C1 segment of cervical spinal cord (tissue), 14 donors: ENCODE data around the gene LAMB1.
A peak's percentile ranks its signal among the peaks of the same experiment; 100 is the strongest.
"Not testable (repeated sequence)": the region's sequence is repeated elsewhere in the genome, so short reads cannot be mapped to it uniquely, and the experiment has no call there.

Experiments used
- DNase-seq, 14 donors: peaks; one replicate each; lab custom pipeline; 2025; lab: John Stamatoyannopoulos, UW

Gene LAMB1

DNA sequence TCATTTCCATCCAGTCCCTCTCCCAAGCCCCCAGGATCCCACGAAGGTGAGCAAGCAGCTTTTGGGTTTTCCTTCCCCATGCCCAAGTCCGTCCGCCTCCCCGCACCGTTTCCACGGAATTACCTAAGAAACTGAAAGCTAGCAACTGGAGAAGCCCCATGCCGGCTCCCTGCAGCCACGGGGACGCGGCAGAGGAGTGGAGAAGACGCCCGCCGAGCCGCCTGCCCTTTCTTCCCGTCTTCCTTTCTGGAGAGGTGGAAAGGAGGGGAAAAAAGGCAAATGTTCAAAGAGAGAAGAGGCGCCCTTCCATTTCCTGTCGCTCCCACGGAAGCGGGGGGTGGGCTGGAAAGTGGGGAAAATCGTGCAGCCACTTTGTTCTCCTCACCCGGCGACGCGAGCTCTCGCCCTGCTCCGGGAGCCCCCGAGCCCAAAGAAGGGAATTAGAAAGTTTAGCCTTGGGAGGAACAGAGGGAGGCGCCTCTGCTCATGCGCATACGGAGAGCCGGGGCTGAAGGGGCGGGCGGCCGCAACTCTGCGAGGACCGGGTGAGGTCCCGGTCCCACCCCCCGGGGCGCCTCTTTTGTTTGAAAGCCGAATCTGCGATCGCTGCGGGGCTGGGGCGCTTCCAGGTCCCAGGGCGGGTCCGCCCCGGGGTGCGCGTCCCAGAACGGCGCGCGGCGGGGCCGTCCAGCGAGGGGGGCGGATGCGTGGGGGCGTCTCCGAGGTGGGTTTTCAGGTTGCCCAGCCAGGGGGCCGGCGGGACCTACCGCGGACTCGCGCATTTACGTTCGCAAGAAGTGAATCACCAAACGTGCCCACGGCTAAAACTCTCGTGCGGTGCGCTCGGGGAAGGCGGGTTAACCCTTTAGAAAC lies at the start of gene LAMB1:
TSS of gene LAMB1 (minus strand) at position 436 of the 873 bp plus-strand sequence. CDS start at position 160, 276 bp downstream.
- peak in 3 of 14 donors; percentile 2 to 38 (median 29) for DNase-seq

DNA sequence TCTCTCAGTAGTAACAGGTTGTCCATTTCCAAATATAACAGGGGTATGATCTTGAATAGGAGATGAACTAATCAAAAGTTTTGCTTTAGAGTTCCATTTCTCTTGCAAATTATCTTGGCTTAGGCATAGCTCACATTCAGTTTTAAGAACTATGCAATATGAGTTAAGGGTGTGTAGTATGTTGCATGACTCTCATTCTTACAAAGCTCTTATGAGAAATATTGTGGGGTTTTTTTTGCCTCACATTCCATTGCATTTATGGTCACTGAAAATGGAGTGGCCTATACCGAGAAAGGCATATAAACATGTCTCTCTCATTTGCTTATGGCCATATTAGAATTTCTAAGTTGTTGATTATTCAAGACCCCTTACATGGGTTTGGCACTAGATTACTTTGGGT lies 48.5 kb upstream of the LAMB1 start:
- no peak for DNase-seq

DNA sequence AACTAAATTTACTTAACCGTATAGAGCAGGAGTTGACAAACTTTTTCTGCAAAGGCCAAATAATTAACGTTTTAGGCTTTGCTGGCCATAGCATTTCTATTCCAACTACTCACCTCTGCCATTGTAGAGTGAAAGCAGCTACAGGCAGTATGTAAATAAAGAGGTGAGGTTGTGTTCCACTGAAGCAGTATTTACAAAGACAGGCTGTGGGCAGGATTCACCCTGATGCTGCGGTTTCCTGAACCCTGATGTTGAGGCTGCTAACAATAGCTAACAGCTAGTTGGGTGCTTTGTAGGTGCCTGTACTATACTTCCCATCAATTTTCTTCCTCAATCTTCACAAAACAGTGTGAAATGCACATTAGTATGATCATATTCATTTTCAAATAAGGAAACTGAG lies 47.0 kb upstream of the LAMB1 start:
- no peak for DNase-seq

DNA sequence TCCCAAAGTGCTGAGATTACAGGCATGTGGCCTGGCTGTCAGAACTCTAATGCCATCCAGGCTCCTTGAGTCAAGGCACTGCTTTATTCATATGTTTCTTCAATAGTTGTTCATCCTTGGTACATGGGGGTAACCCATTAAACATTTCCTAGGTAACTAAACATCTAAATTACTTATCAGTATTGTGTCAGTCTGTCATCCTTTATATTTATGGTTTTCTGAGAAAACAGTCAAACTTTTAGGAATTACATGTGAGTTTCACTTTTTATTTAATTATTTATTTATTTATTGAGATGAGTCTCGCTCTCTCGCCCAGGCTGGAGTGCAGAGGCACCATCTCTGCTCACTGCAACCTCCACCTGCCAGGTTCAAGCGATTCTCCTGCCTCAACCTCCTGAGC lies 45.5 kb upstream of the LAMB1 start:
- no peak for DNase-seq

DNA sequence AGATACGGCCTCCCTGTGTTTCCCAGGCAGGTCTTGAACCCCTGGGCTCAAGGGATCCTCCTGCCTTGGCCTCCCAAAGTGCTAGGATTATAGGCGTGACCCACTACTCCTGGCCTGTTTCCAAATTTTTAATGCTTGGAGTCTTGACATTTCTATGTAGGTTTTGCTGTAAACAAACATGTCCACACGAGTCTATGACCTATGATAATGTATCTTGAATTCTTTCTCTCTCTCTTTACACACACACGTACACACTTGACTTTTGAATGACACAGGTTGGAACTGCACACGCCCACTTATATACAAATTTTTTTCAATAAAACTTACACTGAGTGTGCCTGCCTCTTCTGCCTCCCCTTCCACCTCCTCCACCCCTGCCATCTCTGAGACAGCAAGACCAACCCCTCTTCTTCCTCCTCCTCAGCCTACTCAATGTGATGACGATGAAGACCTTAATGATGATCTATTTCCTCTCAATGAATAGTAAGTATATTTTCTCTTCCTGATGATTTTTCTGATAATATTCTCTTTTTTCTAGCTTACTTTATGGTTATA lies 44.1 kb upstream of the LAMB1 start:
- DNase-seq: no peak

DNA sequence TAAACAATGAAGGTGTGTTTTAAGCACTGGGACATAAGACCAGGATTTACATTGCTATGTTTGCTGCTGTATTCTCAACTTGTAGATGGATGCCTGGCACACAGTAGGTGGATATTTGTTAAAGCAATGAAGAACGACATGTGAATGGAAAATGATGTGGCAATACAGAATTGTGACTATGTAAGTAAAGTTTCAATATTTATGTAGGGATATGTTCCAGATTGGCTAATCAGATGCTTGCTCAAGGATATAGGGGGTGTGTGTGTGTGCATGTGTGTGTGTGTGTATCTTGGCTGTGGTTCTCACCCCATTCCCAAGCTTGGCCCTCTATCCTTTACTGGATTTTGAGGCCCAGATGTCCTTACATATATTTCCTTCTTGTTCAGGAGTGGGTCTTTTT lies 42.7 kb upstream of the LAMB1 start:
- no peak for DNase-seq

DNA sequence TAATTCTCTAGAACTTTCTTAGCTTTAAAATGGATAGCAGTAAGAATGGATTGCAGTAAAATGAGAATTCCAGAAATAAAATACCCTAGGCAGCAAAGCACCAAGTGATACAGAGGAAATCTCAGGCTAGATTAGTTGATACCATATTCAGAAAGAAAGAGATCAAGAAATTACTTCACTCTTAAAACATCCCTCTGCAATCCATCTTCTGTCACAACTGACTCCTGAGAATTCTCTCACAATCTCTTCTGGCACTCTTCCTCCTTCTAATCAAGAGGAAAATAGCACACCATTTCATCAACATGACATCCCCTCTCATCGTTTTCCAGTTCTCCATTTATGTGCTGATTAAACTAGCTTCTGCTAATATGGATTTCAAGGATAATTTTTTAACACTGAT lies 42.2 kb upstream of the LAMB1 start:
- DNase-seq: no peak

DNA sequence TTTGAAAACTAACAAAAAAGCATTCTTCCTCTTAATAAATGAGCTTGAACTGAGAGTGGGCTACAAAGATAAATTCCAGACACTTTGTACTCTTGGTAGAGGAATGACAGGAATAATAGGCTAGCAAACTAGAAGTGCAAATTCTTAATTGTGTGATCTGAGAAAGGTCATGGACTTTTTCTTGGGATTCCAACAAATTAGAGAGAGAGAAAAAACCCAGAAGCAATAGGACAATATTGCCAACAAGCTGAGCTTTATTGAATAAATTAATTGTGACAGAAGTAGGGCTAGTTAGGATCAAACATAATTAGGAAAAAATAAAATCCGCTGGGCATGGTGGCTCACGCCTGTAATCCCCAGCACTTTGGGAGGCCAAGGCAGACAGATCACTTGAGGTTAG lies 41.4 kb upstream of the LAMB1 start:
- DNase-seq: no peak

DNA sequence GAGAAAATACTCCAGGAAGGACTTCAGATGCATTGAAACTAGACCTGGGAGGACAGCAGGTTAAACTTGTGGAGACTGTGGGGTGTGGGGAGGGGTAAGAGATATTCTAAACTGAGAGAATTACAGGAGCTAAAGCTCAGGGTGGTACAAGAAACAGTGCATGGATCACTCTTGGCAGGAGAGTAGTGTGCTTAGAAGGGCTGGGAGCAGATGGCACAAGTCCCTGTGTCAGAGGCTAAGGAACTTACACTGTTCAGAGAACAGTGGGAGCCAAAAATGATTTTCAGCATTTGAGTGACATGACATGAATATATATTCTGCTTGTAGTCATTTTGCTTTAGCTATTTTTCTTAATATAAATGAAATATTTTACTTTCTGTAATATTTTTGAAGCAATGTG lies 36.0 kb upstream of the LAMB1 start:
- DNase-seq: no peak

DNA sequence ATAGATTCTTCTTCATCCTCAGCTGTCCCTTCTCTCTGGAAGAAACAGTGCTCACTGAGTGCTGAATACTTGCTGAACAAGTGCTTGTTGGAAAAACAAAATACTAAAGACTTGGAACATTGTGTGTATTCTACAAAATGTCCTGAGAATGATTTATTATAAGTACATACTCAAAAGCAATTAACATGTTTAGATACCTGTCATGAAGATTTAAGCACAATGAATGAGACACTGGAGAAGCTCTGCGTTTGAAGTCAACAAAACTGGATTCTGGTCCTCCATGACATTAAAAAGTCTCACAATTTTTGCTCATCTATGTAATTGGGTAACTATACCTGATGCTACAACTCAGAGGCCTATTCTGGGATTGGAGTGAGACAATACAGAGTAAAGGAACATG lies 34.8 kb upstream of the LAMB1 start:
- no peak for DNase-seq

DNA sequence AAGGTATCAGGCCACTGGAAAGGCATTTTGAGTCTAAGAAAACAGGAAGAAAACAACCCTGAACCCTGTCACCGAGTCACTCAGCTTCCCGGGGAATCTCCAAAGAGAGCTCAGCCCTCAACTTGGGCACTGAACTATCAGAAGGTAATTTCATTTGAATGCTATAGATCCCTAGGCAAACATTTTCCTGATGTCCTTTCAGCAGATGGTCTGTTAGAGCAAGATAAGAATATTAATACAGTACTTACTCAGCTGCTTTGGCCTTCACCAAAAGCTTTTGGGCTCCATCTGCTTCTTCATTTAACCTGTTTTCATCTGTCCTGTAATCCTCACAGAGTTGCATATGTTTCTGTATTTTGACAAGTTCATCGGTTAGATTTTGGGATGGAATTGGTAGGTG lies 34.2 kb upstream of the LAMB1 start:
- DNase-seq: no peak

DNA sequence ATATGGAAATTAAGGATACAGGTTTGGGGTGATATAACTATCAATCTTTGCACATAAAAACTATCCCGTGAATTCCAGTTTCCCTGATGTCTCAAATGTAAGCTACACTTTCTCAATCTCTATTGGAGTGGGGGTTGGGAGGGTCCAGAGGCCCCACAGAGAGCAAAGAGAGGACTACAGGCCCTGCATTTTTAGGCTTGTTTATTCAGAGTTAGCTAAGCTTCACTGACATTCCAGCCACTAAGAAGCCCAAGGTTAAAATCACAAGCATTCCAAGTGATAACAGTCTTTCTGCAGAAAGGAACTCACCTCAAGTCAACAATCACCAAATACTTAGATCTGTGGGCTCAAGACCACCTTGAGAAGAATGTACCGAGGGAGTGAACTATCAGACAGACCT lies 31.6 kb upstream of the LAMB1 start:
- DNase-seq: no peak

DNA sequence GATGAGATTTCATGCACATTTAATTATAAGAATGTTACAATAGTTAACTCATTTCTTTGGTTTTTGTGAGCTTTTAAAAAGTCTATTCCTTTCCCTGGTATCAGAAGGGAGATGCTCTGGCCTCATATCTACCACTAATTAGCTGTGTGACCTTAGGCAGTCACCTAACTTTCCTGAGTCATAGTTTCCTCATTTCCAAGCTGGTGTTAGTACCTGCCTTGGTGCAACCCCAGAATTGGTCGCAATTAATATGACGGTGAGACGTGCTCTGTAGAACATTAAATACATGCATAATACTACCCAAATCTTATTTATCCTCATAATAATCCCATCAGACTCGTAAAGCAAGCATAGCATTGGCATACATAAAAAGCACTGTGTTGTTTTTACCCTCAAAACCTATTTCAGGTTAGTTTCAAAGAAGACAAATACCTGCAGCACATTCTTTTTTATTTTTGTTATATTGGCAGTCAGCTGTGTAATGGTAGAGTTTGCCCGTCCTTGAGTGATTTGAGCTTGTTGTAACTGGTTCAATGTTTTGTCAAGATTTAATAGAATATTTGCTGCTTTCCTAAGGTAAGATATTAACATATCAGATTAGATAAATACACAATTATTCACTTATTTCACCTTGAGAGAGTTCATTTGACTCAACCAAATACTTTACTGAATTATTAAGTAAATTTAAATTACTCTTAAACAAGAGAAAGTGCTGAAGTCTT lies 31.0 kb upstream of the LAMB1 start:
- no peak for DNase-seq

DNA sequence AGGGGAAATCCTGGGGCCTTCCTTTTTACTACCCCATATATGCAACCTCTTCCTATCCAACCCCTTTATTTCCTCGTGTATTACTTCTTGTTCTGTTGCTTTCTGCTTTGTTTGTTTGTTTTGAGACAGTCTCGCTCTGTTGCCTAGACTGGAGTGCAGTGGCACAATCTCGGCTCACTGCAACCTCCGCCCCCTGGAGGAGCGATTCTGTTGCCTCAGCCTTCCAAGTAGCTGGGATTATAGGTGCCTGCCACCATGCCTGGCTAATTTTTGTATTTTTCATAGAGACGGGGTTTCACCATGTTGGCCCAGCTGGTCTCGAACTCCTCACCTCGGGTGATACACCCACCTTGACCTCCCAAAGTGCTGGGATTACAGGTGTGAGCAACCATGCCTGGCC lies 30.3 kb upstream of the LAMB1 start:
- not testable (repeated sequence) for DNase-seq

DNA sequence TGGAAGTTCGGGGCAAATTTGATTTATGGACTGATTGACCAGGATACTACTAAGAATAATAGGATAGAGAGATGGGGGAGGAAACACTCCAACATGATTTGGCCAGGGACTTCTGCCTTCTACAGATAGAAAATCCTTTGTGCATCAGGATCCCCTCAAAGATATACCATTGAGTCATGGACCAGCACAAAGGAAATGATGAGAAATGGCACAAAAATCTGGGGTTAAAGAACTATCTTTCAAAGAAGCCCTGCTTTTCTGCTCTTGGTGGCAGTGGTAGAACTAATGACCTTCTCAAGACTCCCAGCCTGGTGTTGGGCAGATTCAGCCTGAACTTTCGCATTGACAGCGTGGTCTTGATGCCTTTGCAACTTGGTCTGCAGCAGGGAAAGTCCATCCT lies 27.6 kb upstream of the LAMB1 start:
- no peak for DNase-seq

DNA sequence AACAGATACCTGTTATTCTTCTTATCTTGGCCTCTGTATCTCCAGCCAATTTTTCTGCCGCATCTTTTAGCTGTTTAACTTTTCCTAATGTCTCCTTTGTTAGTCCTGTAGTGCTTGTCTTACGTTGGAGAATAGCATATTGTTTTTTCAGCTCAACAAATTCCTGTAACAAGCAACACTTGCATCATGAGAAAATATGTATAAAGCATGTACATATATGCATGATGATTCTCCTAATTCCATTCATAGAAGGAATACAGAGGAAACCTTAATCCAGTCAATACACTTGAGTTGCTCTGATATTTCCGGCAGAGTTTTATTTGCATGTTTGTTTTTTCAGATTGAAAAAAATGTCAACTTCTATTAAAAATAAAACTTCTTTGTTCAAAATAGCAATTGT lies 26.1 kb upstream of the LAMB1 start:
- no peak for DNase-seq

DNA sequence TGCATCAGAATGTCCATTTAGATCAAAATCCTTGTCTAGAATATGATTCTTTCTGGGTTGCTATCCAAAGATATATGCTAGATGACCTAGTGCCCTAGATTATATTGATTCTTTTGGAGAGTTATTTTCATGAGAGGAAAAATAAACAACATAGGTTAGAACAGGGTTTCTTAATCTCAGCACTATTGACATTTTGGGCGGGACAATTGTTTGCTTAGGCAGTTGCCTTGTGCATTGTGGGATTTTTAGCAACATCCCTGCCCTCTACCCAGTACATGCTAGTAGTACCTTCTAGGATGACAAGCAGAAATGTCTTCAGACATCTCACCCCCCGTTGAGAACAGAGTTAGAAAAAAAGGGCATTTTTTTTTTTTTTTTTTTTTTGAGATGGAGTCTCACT lies 25.1 kb upstream of the LAMB1 start:
- DNase-seq: no peak

DNA sequence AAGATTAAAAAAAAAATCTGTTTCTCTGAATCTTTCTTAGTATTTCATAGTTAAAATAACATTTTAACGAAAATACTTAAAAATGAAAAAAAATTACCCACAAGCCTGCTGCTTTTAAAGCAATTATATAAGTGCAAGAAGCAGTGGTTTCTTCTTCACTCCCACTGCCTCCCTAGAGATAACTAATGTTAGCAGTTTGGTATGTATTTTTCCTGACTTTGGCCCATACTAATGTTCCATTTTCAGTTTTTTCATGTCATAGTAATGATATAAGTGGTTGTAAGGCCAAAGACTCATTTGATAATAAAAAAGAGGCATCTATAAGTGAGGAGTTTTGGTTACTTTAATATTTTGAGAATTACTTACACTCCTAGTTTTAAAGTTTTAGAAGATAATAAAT lies 24.3 kb upstream of the LAMB1 start:
- DNase-seq: no peak

DNA sequence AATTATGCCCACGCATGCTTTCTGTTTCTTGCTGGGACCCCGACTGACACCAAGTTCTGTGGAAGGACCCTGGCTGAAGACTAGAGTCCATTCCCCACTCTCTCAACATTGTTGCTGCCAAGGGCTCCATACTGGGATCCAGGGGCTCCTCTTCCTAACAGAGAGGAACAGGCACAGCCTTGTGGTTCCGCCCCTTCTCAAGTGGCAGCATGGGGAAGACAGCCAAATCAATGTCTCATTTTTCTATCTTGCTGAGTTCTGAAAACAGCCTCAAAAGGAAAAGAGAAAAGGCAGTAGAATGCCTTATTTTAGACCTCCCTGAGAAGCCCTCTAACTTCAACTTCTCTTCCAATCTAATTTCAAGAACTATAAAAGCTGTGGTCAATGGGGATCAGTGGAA lies 23.7 kb upstream of the LAMB1 start:
- no peak for DNase-seq

DNA sequence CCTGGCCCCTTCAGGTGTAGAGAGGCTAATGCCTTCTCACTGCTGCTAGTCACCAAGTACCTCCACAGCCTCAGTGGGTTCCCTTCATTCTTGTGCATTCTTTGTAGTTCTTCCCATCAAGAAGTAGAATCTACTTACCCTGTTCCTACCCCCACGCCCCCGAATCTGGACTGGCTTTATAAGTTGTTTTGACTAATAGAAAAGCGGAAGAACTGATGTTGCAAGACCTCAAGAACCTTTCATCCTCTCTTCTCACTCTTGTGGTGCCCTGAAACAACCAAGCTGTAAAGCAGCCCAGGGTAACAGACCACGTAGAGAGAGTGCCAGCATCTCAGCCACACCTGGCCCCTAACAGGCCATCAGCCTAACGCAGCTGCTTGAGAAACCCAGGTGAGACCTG lies 23.2 kb upstream of the LAMB1 start:
- no peak for DNase-seq

DNA sequence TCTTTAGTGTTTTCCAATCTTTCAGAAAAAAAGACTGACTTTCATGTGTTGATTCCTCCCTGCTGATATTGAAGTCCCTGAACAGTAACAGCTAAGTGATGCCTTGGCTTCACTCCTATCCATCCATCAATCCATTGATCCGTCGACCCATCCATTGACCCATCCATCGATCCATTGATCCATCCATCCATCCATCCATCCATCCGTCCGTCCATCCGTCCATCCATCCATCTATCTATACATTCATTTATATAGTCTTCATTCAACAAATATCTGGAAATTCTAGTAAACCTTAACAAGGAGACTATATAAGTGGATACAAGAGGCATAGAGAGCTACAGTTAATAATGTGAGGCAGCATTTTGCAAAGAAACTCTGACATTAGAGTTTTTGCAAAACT lies 21.6 kb upstream of the LAMB1 start:
- DNase-seq: no peak

DNA sequence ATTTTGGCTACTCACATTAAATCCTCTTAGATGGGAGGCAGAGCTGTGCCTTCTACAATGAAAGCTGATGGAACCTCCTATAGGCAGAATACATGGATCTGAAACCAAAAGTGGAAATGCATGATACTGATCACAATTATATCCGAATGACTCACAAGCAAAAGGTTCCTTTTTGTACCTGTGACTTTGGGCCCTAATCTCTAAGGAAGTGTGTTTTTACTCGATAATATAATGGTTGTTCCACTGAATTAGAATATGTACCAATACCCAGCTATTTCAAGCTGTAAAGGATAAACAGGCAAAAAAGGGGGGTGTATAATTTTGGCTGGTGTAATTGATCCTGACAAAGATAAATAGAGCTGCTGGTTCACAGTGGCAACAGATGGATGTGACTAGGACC lies 17.6 kb upstream of the LAMB1 start:
- no peak for DNase-seq

DNA sequence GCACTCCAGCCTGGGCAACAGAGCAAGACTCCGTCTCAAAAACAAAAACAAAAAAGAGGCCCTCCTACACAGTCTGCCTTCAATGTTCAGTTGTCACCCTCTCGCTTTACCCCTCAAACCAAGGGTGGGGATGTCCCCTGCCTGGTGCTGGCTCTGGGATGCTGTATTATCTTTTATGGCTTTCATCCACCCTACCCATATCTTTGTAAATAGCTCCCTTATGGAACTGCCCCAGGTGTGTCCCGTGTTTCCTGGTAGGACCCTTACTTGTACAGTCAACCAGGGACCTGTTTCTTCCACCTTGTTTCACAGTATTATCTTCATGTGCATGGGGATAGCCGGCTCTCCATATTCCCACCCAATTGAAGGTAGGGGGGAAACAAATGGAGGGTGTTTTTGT lies 15.7 kb upstream of the LAMB1 start:
- no peak for DNase-seq
